ENCODE data around the gene MXD3. TPM values are rescaled to one million over a fixed set of nuclear protein-coding genes. Genes with fewer than 3 reads are reported as not detected.

The MXD3 gene
- total RNA-seq, 1 donor from 2014 or later, result 20.6 TPM

DNA sequence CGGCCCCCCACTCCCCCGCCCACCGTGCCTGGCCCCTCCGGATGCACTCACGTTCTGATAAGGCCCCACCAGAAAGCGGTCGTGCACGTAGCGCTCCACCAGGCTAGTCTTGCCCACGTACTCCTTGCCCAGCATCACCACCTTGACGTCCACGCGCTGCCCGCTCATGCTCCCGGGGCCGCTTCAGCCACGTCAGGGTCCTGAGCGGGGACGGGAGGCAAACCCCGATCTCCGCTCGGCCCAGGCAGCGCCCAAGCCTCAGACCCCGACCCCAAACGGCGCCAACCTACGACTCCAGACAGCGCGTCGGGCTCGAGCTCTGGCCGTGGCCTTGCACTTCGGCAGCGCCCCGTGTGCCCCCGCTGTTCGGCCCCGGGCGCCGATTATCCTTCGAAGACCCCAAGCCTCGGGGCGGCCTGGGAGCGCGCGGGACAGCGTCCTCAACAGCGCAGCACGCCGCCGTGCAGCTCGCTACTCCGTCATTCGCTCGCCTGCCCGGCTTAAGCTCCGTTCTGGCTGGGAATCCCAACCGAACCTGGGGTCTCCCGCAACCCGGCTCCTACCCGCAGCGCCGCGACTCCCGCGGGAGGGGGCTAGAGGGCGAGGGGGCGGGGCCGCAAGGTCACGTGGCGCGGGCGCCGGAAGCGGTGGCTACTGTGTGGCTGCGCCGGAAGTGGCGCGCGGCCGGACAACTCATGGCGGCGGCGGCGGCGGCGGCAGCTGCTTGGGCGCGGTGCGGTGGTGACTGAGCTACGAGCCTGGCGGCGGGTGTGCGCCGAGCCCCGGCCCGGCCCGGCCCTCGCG, 8.4 kb downstream of the MXD3 start, which contains the start of the genes PRELID1 and RAB24:
Gene PRELID1, plus strand, starts transcription at position 679 of the 804 bp plus-strand sequence. CDS start 187 bp downstream, outside the sequence.
Gene RAB24, minus strand, starts transcription at position 599 of the 804 bp plus-strand sequence. Its CDS starts 431 bp downstream, at position 168.
- Mint-ChIP-seq H3K36me3 (ENCODE audit: insufficient read depth) (peaks cover 4% of the 10 kb centered on the region), H3K27me3 (no peaks in the 10 kb centered on the region), H3K27ac (peak within 1 kb of the TSS; percentile 93), H3K9me3 (ENCODE audit: low read depth) (no peaks in the 10 kb centered on the region), H3K4me1 (ENCODE audit: low read depth) (peaks cover 24% of the 10 kb centered on the region), H3K4me3 (ENCODE audit: low read depth) (peak within 1 kb of the TSS; percentile 92)
- DNase-seq (ENCODE audit: low spot score, unreplicated experiment), result peak; percentile 92
- TF ChIP-seq, protein P1, sequence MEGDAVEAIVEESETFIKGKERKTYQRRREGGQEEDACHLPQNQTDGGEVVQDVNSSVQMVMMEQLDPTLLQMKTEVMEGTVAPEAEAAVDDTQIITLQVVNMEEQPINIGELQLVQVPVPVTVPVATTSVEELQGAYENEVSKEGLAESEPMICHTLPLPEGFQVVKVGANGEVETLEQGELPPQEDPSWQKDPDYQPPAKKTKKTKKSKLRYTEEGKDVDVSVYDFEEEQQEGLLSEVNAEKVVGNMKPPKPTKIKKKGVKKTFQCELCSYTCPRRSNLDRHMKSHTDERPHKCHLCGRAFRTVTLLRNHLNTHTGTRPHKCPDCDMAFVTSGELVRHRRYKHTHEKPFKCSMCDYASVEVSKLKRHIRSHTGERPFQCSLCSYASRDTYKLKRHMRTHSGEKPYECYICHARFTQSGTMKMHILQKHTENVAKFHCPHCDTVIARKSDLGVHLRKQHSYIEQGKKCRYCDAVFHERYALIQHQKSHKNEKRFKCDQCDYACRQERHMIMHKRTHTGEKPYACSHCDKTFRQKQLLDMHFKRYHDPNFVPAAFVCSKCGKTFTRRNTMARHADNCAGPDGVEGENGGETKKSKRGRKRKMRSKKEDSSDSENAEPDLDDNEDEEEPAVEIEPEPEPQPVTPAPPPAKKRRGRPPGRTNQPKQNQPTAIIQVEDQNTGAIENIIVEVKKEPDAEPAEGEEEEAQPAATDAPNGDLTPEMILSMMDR (IDR thresholded peaks at IDR 0.05; ENCODE audit: unreplicated experiment), result peak; percentile 45

DNA sequence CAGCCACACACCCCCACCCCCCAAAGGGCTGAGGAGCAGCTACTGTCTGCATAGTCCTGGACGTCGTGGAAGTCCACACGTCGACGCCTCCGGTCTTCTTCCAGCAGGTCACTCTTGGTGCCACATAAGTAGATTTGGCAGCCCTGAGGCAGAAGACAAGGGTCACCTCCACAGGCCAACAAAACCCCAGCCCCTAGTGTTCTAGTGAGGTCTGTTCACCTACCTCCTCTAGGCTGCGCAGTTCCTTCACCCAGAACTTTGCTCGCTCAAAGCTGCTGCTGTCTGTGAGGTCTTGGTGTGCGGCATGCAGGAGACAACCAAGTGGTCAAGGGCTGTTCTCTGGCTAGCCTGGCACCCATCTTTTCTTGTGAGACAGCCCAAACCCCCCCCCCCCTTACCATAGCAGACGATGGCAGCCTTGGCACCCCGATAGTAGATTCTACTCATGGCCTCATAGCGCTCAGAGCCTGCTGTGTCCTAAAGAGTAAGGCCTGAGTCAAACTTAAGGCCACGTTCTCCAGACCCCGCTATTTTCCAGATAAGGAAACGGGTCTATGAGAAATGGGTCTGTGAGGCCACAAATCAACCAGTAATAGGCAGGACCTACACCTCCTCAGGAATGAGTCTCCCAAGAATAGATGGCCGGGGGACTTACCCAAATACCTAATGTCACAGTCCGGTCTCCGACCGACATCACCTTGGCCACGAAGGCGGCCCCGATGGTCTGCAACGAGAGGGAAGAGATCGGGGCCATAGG, 9.2 kb downstream of the MXD3 start:
- TF ChIP-seq, protein P1 (IDR thresholded peaks at IDR 0.05; ENCODE audit: unreplicated experiment), result no peak
- Mint-ChIP-seq H3K9me3 (ENCODE audit: low read depth) (no peaks in the 10 kb centered on the region), H3K4me1 (ENCODE audit: low read depth) (peaks cover 24% of the 10 kb centered on the region), H3K27ac (peak overlapping the region; percentile 87), H3K4me3 (ENCODE audit: low read depth) (peak overlapping the region; percentile 92), H3K36me3 (ENCODE audit: insufficient read depth) (peaks cover 4% of the 10 kb centered on the region), H3K27me3 (no peaks in the 10 kb centered on the region)
- no peak for DNase-seq (ENCODE audit: low spot score, unreplicated experiment)

DNA sequence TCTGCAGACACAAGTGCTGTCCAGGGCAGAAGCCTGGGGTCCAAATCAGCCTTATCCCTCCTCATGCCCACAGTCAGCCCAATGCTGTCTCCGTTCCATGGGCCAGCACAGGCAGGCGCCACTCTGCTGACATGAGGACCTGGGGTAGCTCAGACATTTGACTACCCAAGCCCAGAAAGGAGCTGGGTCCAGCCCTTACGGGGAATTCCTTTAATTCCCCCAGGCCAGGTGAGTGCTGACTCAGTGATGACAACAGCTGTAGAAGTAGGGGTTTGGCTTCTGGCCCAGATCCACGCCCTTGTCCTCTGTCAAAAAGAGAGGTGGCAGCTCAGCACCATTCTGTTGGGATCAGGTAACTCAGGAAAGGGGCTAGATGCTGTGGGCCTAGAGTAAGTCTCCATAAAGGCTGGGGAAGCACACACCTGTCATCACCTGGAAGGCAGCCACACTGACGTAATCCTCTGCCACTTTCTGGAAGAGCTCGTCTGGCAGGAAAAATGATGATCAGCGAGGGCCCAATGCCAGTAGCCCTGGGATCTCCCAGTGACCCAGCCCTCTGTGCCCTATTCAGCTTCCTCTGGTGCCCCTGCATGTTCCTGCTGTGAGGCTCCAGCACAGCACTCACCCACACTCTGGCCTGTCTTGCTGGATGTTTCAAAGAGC, 10.1 kb downstream of the MXD3 start:
- TF ChIP-seq, protein P1 (IDR thresholded peaks at IDR 0.05; ENCODE audit: unreplicated experiment), result no peak
- DNase-seq (ENCODE audit: low spot score, unreplicated experiment), result no peak
- Mint-ChIP-seq H3K9me3 (ENCODE audit: low read depth) (no peaks in the 10 kb centered on the region), H3K36me3 (ENCODE audit: insufficient read depth) (peaks cover 5% of the 10 kb centered on the region), H3K4me1 (ENCODE audit: low read depth) (peaks cover 24% of the 10 kb centered on the region), H3K27ac (peak overlapping the region; percentile 87), H3K27me3 (no peaks in the 10 kb centered on the region), H3K4me3 (ENCODE audit: low read depth) (peak overlapping the region; percentile 92)

- Mint-ChIP-seq H3K4me1 (ENCODE audit: low read depth) (peaks cover 24% of the 10 kb centered on the region), H3K36me3 (ENCODE audit: insufficient read depth) (peaks cover 5% of the 10 kb centered on the region), H3K4me3 (ENCODE audit: low read depth) (no peak overlapping the region), H3K27ac (peak overlapping the region; percentile 4), H3K9me3 (ENCODE audit: low read depth) (no peaks in the 10 kb centered on the region), H3K27me3 (no peaks in the 10 kb centered on the region)
- DNase-seq (ENCODE audit: low spot score, unreplicated experiment), result no peak
- TF ChIP-seq, protein P1 (IDR thresholded peaks at IDR 0.05; ENCODE audit: unreplicated experiment), result no peak
Measured at GRCh38 chr5:177300951-177301350, 10.7 kb downstream of the MXD3 start.

Measured in progenitor cell of endocrine pancreas (in vitro differentiated cells).